Hypothalamus (tissue), 51 donors: Measurements from ENCODE around the gene HSPA6.
"Not testable (repeated sequence)": the region's sequence is repeated elsewhere in the genome, so short reads cannot be mapped to it uniquely, and the experiment has no call there.

Experiments used
- DNase-seq, 51 donors: peaks; one replicate each; lab custom pipeline; 2025; lab: John Stamatoyannopoulos, UW

The HSPA6 gene

GRCh38 chr1:161502641-161503393 is 21.5 kb upstream of the HSPA6 start:
- DNase-seq, result no peak

- DNase-seq, result no peak
These were observed 21.0 kb upstream of the HSPA6 start for GRCh38 chr1:161503394-161503748.

GRCh38 chr1:161505686-161506085 is 18.7 kb upstream of the HSPA6 start:
- DNase-seq, result no peak

- DNase-seq, result no peak
These were observed 17.8 kb upstream of the HSPA6 start for GRCh38 chr1:161506336-161507223.

- DNase-seq, result no peak
These were observed 13.9 kb upstream of the HSPA6 start for GRCh38 chr1:161510477-161510876.

- no peak for DNase-seq
These were observed 13.2 kb upstream of the HSPA6 start for GRCh38 chr1:161511018-161511755.

GRCh38 chr1:161511756-161512060 is 12.6 kb upstream of the HSPA6 start:
- DNase-seq, result no peak

GRCh38 chr1:161512636-161513447 is 11.5 kb upstream of the HSPA6 start:
- DNase-seq, result peak in 1 of 51 donors; percentile 40

- DNase-seq, result not testable (repeated sequence)
These were observed 10.9 kb upstream of the HSPA6 start for GRCh38 chr1:161513448-161513780.

- not testable (repeated sequence) for DNase-seq
These were observed 10.4 kb upstream of the HSPA6 start for GRCh38 chr1:161513953-161514352.

- not testable (repeated sequence) for DNase-seq
These were observed 1.1 kb upstream of the HSPA6 start for GRCh38 chr1:161523041-161523816.

GRCh38 chr1:161524742-161525291 is 477 bp downstream of the HSPA6 start:
- peak in 1 of 51 donors; percentile 43 for DNase-seq

GRCh38 chr1:161525321-161525720 is 981 bp downstream of the HSPA6 start:
- peak in 1 of 51 donors; percentile 43 for DNase-seq

GRCh38 chr1:161525918-161526317 is 1.6 kb downstream of the HSPA6 start:
- DNase-seq, result not testable (repeated sequence)

GRCh38 chr1:161528550-161528949 is 4.2 kb downstream of the HSPA6 start:
- DNase-seq, result peak in 1 of 51 donors; percentile 30

- DNase-seq, result not testable (repeated sequence)
These were observed 5.2 kb downstream of the HSPA6 start for GRCh38 chr1:161529463-161530104.

- peak in 25 of 51 donors; percentile 8 to 81 (median 45) for DNase-seq
These were observed 5.8 kb downstream of the HSPA6 start for GRCh38 chr1:161530158-161530557.
